Tibial nerve (tissue), 4 donors: ENCODE measurements around the gene SULF2.

Experiments used
- CTCF ChIP-seq, 5 experiments: fragments of 200-600 bp in 3 of 5; fragments of 450-650 bp in 2 of 5; sonication (generic) in 3 of 5; IDR thresholded peaks; one replicate each; pipeline ENCODE4 v1.5.1; 2016 to 2019; ENCODE audit warnings: antibody characterized with exemption in 5 of 5, mild to moderate bottlenecking in 3 of 5, moderate library complexity in 2 of 5
- EP300 ChIP-seq, 2 donors: sonication (generic); formaldehyde crosslinking; IDR thresholded peaks; one replicate each; pipeline ENCODE4 v1.6.1; 2017; ENCODE audit warnings: antibody characterized with exemption in 2 of 2, mild to moderate bottlenecking in 1 of 2
- POLR2A ChIP-seq, 2 donors: fragments of 450-650 bp; IDR thresholded peaks; one replicate each; pipeline ENCODE4 v1.6.1; 2017; ENCODE audit warnings: antibody characterized with exemption in 2 of 2, mild to moderate bottlenecking in 2 of 2, moderate library complexity in 2 of 2

GRCh38 chr20:47703748-47704147 is 81.5 kb downstream of the SULF2 start:
- TF ChIP-seq CTCF (IDR thresholded peaks at IDR 0.05) (no peak), POLR2A (IDR thresholded peaks at IDR 0.05) (no peak), EP300 (IDR thresholded peaks at IDR 0.05) (no peak)
